Left colon (tissue), 2 donors: ENCODE data around the gene IL1A. TPM values are rescaled to one million over a fixed set of nuclear protein-coding genes. Genes with fewer than 3 reads are reported as not detected.
"Not testable (repeated sequence)": the region's sequence is repeated elsewhere in the genome, so short reads cannot be mapped to it uniquely, and the experiment has no call there.

ENCODE experiments used
- ATAC-seq: fragments of 200-7000 bp; cut with Tn5 transposase; one replicate; pipeline ENCODE4 v1.9.1; 2020; ENCODE audit warnings: mild to moderate bottlenecking, moderate library complexity
- DNase-seq, 2 donors: peaks; one replicate each; pipeline ENCODE4 v3.0.0-alpha.2; 2020
- intact Hi-C, 2 donors: fragments of 100-400 bp; cut with DNase I in 1 of 2; cut with micrococcal nuclease in 1 of 2; formaldehyde crosslinking; loops; one replicate each; pipeline versions ENCODE4 v1.11.2 to v1.14.0; 2022; cut with DNase I, micrococcal nuclease
- long read RNA-seq: library from polyadenylated mRNA; unstranded; transcript quantifications from one replicate; pipeline ENCODE4 v2.0.0, GENCODE V29; 2021
- total RNA-seq, 2 donors: library from RNA; stranded (reverse); fragmentation: NEBNext Ultra II Directional; extraction: Animal tissue kit (Norgen Biotek cat#: 25700); gene quantifications; one replicate each; pipeline ENCODE4 v1.2.1, GENCODE V29; 2021
- donor health status: DM: no; HTN: no; CAD: no.
- donor health status: DM: yes; HTN: yes; CAD: no.

The IL1A gene, protein sequence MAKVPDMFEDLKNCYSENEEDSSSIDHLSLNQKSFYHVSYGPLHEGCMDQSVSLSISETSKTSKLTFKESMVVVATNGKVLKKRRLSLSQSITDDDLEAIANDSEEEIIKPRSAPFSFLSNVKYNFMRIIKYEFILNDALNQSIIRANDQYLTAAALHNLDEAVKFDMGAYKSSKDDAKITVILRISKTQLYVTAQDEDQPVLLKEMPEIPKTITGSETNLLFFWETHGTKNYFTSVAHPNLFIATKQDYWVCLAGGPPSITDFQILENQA
- total RNA-seq, result under 1 TPM; 0.12 to 0.17 TPM
- long read RNA-seq, partial matches to known transcripts, result 1 of 1 reads
- long read RNA-seq, other reads (novel, unspliced or antisense), result 0 of 1 reads

GRCh38 chr2:112784199-112785189 is at the start of gene IL1A:
IL1A (minus strand) TSS chr2:112784493; CDS start chr2:112783770, 723 bp downstream.
- DNase-seq (no peak), ATAC-seq (peak; percentile 80)
- intact Hi-C loops, result no loop called here

GRCh38 chr2:112833976-112834375 is 49.7 kb upstream of the IL1A start:
- DNase-seq, result no peak
- intact Hi-C loops, result no loop called here
- peak; percentile 11 for ATAC-seq

DNA sequence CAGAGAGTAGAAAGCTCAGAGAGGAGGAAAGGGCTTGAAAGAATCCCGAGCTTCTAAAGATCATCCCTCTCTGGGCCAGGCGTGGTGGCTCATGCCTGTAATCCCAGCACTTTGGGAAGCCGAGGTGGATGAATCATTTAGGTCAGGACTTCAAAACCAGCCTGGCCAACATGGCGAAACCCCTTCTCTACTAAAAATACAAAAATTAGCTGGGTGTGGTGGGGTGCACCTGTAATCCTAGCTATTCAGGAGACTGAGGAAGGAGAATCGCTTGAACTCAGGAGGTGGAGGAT is 49.3 kb upstream of the IL1A start:
- intact Hi-C loops, DNase-seq, ATAC-seq: not testable (repeated sequence)

- intact Hi-C loops, result no loop called here
- ATAC-seq (no peak), DNase-seq (no peak)
Observed at GRCh38 chr2:112832841-112833638, 48.7 kb upstream of the IL1A start.

- ATAC-seq, result no peak
- DNase-seq, result no peak
- intact Hi-C loops, result no loop called here
Observed at GRCh38 chr2:112831946-112832840, 47.9 kb upstream of the IL1A start.

- ATAC-seq (no peak), DNase-seq (no peak)
- intact Hi-C loops, result no loop called here
Observed at GRCh38 chr2:112831513-112831845, 47.2 kb upstream of the IL1A start.

DNA sequence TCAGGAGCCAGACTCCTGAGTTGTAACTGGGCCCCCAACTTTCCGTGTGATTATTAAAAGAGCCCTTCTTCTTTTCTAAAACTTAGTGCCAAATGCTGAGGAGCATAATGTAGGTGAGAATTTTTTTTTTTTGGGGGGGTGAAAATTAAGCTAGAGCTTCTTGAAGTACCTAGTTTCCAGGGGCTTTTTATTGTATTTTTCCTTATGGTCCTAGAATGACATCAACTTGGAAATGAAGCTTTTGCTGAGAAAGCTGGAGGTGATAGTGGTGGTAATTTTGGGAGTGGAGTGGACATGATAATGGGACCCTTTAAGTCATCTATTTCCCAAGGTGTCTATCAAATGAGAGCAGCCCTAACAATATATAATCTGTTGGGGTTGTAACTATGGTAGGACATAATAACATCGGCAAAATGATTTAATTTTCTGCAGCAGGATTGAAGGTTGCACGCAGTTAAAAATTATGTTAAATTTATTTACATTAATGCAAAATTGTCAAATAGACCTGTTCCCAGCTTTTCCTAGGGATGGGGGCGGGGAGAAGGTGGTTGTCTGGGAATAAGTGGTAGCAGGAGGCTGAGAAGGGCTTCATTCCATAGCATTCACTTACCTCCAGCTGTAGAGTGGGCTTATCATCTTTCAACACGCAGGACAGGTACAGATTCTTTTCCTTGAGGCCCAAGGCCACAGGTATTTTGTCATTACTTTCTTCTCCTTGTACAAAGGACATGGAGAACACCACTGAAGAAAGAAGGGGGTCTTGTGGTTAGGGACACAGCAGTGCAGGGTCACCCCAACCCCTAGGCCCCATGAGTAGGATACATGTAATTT is 46.6 kb upstream of the IL1A start:
- intact Hi-C loops, result no loop called here
- ATAC-seq, result no peak
- no peak for DNase-seq

DNA sequence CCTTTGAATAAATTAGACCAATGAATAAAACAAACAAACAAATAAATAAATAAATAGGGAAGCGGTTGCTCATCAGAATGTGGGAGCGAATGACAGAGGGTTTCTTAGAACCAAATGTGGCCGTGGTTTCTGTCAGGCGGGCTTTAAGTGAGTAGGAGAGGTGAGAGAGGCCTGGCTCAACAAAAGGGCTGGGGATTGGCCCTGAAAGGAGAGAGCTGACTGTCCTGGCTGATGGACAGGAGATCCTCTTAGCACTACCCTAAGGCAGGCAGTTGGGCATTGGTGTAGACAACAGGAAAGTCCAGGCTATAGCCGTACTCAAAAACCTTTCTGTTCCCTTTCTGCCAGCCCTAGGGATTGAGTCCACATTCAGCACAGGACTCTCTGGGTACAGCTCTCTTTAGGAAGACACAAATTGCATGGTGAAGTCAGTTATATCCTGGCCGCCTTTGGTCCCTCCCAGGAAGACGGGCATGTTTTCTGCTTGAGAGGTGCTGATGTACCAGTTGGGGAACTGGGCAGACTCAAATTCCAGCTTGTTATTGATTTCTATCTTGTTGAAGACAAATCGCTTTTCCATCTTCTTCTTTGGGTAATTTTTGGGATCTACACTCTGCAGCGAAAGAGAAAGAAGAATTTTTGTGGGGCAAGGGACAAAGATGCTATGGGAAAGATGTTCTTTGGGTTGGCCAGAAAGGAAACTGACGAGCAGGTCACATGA is 45.8 kb upstream of the IL1A start:
- intact Hi-C loops, result no loop called here
- ATAC-seq, result no peak
- DNase-seq, result no peak

DNA sequence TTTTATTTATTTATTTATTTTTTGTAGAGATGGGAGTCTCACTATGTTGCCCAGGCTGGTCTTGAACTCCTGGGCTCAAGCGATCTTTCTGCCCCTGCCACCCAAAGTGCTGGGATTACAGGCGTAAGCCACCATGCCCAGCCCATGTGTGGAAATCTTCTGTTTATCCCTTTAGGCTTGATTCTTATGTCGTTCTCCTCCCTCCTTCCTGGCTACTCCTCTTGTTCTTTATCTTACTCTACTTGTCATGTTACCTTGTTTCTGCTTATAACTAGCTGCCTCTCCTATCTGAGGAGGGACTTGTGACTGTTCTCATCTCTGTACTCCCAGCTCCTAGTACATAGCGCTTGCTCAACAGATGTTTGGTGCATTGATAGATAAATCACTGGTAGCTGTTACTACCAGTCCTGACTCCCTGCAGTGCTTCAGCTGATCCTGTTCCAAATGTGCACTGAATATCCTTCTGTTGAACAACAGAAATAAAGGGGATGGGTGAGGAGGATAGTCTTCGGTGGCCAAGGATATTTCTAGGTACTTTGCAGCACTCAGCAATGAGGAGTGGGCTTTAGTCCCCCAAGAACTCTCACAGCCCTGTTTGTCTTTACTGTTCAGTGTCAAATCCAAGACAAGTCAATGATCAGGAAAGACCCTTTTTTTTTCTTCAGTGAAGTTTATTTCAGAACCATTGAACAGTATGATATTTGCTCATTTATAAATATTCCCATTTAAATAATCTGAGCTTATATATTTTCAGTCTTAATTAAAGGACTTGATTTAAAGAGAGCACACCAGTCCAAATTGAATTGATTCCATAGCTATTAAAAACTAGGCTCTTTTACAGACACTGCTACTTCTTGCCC is 45.0 kb upstream of the IL1A start:
- no peak for ATAC-seq
- intact Hi-C loops, result no loop called here
- DNase-seq, result no peak

GRCh38 chr2:112828251-112828691 is 44.0 kb upstream of the IL1A start:
- intact Hi-C loops, result no loop called here

DNA sequence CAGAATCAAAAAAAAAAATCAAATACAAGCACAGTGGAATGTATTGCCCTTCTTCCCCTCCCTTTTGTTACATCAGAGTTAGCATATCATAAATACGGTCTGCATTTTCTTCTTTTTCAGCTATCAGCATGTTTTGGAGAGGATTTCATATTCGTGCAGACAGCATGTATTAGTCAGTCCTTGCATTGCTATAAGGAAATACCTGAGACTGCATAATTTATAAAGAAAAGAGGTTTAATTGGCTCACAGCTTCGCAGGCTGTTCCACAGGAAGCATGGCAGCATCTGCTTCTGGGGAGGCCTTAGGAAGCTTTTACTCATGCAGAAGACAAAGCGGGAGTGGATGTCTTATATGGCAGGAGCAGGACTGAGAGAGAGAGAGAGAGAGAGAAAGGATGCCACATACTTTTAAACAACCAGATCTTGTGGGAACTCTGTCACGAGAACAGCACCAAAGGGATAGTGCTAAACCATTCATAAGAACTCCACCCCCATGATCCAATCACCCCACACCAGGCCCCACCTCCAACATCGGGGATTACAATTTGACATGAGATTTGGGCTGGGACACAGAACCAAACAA is 43.4 kb upstream of the IL1A start:
- no peak for ATAC-seq
- intact Hi-C loops, result no loop called here
- DNase-seq, result no peak

More at GRCh38 chr2:112828251-112828691, 44.0 kb upstream of the IL1A start:
- no peak for ATAC-seq
- DNase-seq, result no peak

GRCh38 chr2:112827009-112827408 is 42.7 kb upstream of the IL1A start:
- intact Hi-C loops, result no loop called here
- DNase-seq (no peak), ATAC-seq (no peak)

DNA sequence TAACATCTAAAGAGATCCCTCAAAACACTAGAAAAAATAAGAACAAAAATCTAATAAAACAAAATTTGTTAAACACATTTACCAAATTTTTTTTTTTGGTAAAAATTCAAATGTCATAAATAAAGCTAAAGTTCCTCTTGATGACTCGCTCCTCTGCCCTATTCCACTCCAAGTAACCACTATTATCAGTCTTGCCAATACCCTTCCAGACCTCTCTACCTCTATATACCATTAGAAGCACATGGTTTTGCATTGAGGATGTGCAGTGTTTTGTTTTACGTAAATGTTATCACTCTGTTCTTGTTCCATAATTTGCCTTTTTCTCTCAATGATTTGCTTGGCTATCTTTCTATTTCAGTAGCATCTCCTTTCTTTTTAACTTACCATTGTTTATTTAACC is 41.4 kb upstream of the IL1A start:
- ATAC-seq, result no peak
- intact Hi-C loops, result no loop called here
- no peak for DNase-seq

- no peak for DNase-seq
- ATAC-seq, result no peak
- intact Hi-C loops, result no loop called here
Observed at GRCh38 chr2:112824694-112825085, 40.4 kb upstream of the IL1A start.

DNA sequence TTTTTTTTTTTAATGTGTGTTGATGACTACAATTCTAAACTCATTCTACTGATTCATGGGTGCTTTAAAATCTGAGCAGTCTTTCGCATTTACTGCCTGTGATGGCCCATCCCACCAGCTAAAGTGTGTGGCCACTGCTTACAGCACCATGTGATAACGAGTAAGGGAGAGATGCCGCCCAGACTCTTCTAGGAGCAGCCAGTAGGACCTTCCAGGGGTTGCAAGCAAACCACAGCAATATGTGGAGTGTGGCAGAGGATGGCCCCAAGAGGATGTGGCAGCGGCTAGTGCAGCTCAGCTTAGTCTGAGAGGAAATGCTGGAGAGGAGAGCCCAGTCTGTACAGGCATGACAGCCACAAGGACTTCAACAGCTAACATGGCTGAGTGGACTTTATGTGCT is 37.4 kb upstream of the IL1A start:
- ATAC-seq, result peak; percentile 29

DNA sequence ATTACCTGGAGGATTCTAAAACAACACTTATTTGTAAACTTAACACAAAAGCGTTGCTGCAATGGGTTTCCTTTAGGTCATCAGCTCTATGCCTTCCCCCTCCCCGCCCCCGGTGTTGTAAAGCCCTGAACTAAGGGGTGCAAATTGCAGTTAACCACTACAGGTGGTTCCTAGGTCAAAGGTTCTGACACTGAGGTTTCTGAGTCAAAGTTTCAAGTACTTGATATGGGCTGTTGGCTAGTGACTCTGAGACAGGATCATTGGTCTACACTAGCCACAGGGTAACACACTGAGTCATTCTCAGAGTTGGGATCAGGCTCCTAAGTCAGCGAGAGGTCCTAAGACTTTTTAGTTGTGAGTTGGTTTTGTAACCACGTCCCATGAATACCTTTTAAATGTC is 36.8 kb upstream of the IL1A start:
- DNase-seq (no peak), ATAC-seq (no peak)
- intact Hi-C loops, result no loop called here

More for the DNA sequence above, 37.4 kb upstream of the IL1A start:
- intact Hi-C loops, result no loop called here
- no peak for DNase-seq
